ENCODE results near the gene MAB21L2.
"Not testable (repeated sequence)": the region's sequence is repeated elsewhere in the genome, so short reads cannot be mapped to it uniquely, and the experiment has no call there.

Gene MAB21L2

GRCh38 chr4:150582146-150582872 is at the start of gene MAB21L2:
TSS of gene MAB21L2 (plus strand) at chr4:150582151. CDS start at chr4:150583030, 879 bp downstream.
- FAIRE-seq = no peak

- FAIRE-seq = no peak
Measured at GRCh38 chr4:150533673-150534072, 48.3 kb upstream of the MAB21L2 start.

DNA sequence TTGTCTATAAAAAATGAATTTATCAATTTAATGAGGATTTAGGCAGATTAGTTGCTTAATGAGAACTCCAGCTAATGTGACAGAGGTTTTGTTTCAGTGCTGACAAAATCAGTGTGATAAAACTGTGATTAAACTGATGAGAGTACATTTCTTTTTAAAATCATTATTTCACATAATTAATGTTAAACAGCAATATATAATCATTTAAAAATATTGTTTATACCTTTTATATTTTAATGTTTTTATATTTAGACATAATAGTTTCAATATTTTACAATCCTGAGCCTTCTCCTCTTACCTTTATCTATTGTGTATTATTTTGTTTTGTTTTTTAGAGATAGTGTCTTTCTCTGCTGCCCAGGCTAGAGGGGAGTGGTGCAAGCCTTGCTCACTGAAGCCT is 47.1 kb upstream of the MAB21L2 start:
- no peak for FAIRE-seq

GRCh38 chr4:150537911-150538310 is 44.0 kb upstream of the MAB21L2 start:
- not testable (repeated sequence) for FAIRE-seq

GRCh38 chr4:150540536-150540935 is 41.4 kb upstream of the MAB21L2 start:
- no peak for FAIRE-seq

DNA sequence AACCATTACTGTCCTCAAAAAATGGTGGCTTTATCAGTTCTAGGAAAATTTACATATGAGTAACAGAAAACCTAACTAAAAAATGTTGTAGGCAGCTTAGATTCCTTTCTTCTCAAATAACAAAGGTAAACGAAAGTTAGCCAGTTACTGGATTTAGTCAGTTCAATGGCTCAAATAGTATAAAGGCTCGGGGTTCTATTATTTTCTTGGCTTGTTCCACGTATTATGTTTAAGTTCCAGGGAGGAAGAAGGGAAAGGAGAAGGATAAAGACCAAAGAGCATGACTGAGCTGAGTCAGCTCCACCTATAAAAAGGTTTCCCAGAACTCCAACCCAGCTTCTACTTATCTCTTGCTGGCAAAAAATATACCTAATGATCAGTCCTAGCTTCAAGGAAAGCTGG is 41.0 kb upstream of the MAB21L2 start:
- no peak for FAIRE-seq

DNA sequence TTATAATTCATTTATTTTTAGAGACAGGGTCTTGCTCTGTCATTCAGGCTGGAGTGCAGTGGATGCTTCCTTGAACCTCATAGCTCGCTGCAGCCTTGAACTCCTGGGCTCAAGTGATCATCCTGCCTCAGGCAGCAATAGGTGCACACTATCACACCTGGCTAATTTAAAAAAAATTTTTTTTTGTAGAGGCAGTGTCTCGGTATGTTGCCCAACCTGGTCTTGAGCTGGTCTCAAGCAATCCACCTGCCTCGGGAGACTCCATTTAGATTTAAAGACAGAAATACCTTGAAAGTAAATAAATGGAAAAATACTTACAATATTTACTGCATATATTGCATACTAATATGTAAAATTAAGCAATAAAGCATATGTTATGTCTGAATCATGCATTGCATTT is 40.3 kb upstream of the MAB21L2 start:
- no peak for FAIRE-seq

- no peak for FAIRE-seq
Measured at GRCh38 chr4:150543042-150543441, 38.9 kb upstream of the MAB21L2 start.

GRCh38 chr4:150546286-150546685 is 35.7 kb upstream of the MAB21L2 start:
- FAIRE-seq = no peak

- no peak for FAIRE-seq
Measured at GRCh38 chr4:150547154-150547838, 34.7 kb upstream of the MAB21L2 start.

DNA sequence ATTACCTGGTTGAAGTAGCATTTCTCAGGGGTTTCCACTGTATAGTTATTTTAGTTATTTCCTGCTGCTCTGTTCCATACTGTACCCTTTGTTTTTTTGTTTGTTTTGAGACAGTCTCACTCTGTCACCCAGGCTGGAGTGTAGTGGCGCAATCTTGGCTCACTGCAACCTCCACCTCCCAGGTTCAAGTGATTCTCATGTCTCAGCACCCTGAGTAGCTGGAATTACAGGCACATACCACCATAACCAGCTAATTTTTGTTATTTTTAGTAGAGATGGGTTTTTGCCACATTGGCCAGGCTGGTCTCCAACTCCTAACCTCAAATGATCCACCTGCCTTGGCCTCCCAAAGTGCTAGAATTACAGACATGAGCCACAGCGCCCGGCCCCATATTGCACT is 24.1 kb upstream of the MAB21L2 start:
- FAIRE-seq = not testable (repeated sequence)

DNA sequence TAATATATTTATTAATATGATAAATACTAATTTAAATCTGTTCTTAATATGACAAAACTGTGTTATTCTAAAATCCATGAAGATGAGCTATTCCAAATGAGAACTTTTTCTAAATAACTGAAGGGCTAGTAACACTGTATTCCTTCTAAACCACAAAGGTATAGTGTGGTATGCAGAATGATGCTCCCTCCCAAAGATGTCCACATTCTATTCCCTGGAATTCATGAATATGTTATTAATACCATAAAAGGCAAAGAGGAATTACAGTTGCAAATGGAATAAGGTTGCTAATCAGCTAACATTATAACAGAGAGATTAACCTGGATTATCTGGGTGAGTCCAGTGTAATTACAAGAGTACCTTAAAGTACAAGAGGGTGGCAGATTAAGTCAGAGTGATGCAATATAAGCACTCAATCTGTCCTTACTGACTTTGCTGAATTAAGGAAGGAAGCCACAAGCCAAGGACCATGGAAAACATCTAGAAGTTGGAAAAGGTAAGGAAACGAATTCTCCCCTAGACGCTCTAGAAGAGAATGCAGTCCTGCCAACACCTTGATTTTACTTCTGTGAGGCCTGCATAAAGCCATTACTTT is 20.7 kb upstream of the MAB21L2 start:
- FAIRE-seq = no peak

DNA sequence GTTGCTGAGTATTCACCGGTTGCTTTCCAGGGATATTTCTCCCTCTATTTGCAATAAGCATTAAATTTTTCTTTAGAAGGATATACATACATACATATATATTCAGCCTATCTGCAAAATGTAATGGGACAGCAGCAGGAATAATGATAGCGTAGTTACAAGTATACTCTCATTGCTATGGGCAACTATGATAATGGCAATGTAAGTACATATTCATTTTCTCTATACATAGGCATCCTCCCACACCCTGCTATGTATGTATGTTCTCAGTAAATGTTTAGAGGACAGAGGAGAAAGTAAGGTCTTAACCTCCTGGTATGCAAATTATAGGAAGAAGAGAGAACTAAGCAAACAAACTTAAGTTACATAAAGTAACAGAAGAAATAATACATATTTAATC is 19.7 kb upstream of the MAB21L2 start:
- no peak for FAIRE-seq

GRCh38 chr4:150562751-150563150 is 19.2 kb upstream of the MAB21L2 start:
- no peak for FAIRE-seq

- not testable (repeated sequence) for FAIRE-seq
Measured at GRCh38 chr4:150564967-150565366, 17.0 kb upstream of the MAB21L2 start.

DNA sequence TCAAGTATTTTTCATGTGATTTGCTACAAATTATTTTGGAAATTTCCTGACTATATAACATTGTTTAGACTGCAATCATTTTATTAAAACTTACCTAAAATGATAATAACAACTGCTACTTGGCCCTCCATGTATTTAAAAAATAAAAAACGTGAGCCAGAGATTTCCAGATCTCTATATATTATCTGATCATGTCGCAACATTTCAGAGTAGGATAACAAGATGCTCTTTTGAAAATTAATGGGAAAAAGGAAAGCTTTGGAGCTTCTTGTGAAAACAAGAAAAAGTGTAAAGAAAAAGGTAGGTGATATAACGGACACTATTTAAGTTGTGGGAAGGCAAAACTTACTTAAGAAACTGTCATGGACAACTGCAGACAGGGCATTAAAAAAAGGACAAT is 14.9 kb upstream of the MAB21L2 start:
- FAIRE-seq = no peak

- FAIRE-seq = no peak
Measured at GRCh38 chr4:150569384-150569987, 12.5 kb upstream of the MAB21L2 start.

GRCh38 chr4:150569998-150570535 is 11.9 kb upstream of the MAB21L2 start:
- no peak for FAIRE-seq

- FAIRE-seq = no peak
Measured at GRCh38 chr4:150570862-150571261, 11.1 kb upstream of the MAB21L2 start.

DNA sequence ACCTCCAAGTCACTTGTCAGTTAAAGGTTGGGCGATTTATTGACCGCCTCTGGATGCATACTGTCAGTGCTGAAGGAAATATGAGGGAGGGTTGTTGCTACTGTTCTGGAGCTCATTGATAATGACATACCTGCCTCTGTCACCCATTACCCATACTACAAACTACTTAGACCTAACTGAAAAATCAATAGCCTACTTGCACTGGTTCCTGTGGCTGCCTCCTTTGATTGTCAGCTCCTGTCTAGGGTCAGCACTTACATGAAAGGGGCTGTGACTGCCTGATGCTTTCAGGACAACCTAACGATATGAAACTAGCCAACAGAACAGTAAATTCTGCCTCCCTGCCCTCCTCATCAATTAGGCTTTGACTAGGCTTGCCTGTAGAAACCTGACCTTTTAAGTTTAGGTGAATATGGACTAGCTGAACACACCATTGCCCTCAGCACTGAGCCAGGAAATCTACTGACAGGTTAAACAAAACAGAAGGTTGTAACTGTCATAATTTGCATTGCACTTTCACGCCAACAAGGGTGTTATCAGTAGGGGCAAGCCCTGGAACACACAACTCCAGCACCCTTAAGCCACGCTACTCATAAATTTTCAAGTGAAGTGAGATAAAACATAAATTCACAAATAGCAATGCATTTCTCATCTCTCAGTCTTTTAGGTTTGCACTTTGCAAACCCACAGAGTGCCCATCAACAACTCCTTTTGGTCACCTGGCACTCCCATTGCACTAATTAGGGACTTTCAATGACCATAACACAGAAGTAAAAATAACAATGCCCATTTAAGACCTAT is 9.0 kb upstream of the MAB21L2 start:
- no peak for FAIRE-seq

DNA sequence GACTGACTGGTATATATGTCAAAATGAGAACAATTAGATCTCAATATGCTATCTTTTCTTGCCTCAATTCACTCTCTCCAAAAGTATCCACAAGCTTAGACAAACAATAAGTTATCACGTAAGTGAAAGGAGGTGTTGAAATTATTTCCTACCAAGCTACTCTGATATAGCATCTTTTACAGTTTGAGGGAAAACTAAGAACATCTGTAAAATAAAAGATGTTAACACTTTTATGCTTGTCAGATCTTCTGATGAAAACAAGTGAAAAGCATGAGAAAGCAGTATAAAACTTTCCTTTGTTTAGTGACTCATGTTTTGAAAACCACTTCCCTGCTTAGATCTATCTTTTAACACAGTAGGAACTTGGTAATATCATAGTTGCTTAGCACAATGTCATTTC is 8.4 kb upstream of the MAB21L2 start:
- FAIRE-seq = no peak

- no peak for FAIRE-seq
Measured at GRCh38 chr4:150574678-150575077, 7.3 kb upstream of the MAB21L2 start.
